ENCODE measurements around the gene USP49.
A peak's percentile ranks its signal among the peaks of the same experiment; 100 is the strongest.

USP49 gene

DNA sequence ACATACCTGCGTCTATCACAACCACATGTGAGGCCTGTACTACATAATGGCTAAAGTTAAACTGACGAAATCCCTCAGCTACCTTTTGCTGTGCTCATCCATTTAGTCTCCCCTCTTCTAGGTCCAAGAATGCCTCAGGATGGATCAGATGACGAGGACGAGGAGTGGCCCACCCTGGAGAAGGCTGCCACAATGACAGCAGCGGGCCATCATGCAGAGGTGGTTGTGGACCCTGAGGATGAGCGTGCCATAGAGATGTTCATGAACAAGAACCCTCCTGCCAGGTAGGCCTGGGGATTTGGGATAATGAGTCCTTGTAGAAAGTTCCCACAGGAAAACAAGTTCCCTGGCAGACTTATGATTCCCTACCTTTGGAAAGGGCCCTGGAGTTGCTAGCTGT is 32.1 kb upstream of the USP49 start:
- no peak for DNase-seq

DNA sequence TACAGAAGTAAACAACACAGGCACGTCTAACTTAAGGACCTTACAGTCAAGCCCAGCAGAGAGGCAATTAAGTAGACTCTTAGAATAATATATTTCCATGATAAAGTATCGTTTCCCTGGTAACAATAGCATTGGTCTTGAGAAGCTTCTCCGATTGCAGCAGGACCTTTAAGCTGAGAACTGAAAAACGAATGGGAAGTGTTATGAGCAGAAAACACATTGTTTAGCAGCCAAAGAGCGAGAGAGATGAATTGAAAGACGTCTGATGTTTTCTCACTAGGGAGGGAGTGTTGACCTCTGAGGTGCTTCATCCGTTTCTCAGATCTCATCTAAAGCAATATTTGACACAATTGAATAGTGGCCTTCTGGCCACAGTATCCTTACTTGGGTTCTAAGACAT is 27.0 kb upstream of the USP49 start:
- DNase-seq: peak in 1 of 6 experiments; percentile 43

GRCh38 chr6:41921712-41921998 is 26.5 kb upstream of the USP49 start:
- peak in 3 of 6 experiments; percentile 41 to 58 (median 56) for DNase-seq

GRCh38 chr6:41920921-41921711 is 25.9 kb upstream of the USP49 start, which contains the start of the genes BYSL and MED20:
BYSL (plus strand) TSS chr6:41921499; CDS start chr6:41921563, 64 bp downstream.
MED20 (minus strand) TSS chr6:41921139; CDS start chr6:41921018, 121 bp downstream.
- DNase-seq: peak; percentile 89 to 100 (median 96)

- DNase-seq: no peak
Measured at GRCh38 chr6:41917528-41917927, 22.4 kb upstream of the USP49 start.

- DNase-seq: no peak
Measured at GRCh38 chr6:41914869-41915530, 19.8 kb upstream of the USP49 start.

DNA sequence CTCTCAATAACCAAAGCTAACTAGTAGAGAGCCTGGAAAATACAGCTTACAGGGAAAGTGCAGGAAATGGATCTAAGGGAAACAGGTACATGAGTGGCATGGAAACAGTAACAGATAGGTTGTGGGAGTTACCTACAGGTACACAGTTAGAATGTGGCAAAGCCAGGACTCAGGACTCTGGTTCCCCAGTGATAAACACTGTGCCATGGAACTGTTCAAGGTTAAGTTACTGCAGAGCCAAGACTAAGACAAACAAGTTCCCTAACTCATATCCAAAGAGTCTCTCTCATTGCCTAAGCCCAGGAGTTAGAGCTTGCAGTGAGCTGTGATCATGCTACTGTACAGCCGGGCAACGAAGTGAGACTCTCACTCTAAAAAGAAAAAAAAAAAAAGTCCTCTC is 19.2 kb upstream of the USP49 start:
- DNase-seq: no peak

DNA sequence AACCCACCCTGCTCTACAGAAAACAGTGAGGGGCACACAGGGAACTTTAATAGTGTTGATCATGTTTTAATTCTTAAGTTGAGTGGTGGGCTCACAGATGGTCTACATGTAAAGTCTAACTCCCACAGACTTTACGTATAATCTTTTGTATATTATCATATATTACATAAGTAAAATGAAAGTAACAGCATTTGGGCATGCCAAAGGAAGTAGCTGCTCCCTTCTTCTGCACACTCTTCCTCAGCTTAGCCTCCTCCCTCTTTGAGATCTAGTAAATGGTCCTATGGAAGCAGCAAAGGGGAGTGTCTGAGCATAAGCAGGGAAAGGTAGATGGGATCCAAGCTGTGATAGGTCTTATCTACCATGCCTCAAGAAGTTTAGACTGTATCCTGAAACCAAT is 14.6 kb upstream of the USP49 start:
- DNase-seq: no peak

GRCh38 chr6:41901882-41902519 is 6.8 kb upstream of the USP49 start:
- peak; percentile 32 to 61 (median 44) for DNase-seq

- DNase-seq: no peak
Measured at GRCh38 chr6:41900861-41901260, 5.7 kb upstream of the USP49 start.

GRCh38 chr6:41896281-41896680 is 1.1 kb upstream of the USP49 start:
- no peak for DNase-seq

DNA sequence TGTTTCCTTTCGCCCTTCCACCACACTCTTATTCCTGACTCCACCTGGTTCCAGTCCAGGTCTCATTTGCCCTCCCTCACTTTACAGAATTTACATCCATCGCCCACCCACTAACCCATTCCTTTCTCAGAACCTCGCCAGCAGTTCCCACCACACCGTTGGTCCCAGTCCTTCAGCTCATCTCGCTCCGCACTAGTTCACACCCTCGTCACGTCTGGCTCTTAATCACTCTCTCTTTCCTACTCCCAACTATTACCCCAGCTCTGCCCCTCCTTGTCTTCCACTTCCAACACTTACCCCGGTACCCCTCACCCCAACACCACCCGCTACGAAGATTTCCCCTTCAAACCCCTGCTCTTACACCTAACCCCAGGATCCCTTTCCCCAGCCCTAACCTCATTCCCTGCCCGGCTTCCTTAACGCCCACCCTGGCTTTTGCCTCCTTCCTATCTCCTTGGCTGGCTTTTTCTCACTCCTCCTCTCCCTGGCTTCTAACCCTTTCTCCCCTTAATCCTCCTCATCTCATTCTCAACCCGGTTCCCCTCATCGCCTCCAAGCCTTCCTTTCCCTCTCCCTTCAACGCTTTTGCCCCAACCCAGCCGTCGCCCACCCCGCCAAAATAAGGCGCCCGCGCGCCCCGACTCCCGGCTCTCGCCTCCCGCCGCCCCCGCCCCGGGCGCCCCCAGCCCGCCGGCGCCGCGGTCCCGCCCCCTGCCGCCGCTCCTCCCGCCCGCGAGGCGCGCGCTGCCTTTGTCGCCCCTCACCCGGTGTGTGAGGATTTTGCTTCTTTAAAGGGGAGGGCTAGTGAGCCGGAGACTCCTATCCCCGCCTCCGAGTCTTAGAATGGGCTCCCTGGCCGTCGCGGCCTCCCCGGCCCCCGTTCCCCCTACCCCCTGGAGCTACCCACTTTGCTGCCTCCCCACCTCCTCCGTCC is 542 bp downstream of the USP49 start:
- DNase-seq: peak in 1 of 6 experiments; percentile 18

GRCh38 chr6:41892921-41893564 is 2.1 kb downstream of the USP49 start:
- no peak for DNase-seq

DNA sequence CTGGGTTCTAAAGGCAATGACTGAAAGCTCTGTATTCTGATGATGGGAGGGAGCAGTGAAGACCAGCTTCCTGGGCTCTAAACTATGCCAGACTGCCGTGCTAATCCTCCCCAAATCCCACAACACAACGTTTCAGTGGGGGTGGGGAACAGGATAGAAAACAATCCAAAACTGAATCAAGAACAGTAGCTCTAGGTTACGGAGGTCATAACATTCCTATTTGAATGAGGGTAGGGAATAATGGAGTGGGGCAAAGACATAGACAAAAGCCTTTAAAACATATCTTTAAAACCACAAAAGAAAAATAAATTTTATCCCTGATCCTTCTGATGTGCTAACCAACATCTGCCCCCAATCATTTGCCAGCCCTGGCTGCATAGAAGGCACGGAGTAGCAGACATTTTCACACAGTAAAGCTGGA is 7.8 kb downstream of the USP49 start:
- DNase-seq: no peak

DNA sequence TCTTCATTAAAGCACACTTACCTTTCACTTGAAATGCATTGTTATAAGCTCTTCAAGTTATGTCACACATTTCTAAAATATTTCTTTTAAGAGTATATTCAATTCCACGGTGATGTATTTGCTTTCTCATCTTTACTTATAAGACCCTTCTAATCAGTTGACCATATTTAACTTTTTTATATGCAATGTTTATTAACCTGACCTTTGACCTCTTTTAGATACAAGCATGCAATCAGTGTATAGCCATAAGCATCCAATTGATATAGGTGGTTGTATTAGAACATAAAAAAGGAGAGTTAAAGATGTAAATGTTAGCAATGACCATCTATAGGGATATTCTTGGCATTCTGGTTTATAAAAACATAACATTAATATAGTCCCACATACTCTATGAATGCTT is 9.2 kb downstream of the USP49 start:
- DNase-seq: no peak

- no peak for DNase-seq
Measured at GRCh38 chr6:41884957-41885356, 10.2 kb downstream of the USP49 start.

GRCh38 chr6:41881506-41881905 is 13.7 kb downstream of the USP49 start:
- DNase-seq: no peak

DNA sequence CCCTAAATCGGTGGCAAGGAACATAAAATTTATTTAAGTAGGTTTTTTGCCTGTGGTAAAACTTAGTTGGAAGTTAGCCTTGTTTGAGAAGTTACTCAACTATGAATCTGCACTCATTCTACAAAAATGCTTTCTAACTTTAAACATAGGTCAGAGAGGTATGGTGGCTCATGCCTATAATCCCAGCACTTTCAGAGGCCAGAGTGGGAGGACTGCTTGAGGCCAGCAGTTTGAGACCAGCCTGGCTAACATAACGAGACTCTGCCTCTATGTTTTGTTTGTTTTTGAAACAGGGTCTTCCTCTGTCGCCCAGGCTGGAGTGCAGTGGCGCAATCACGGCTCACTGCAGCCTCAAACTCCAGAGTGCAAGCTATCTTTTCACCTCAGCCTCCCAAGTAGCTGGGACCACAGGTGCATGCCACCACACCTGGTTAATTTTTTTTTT is 16.2 kb downstream of the USP49 start:
- no peak for DNase-seq

GRCh38 chr6:41878246-41878645 is 16.9 kb downstream of the USP49 start:
- no peak for DNase-seq

DNA sequence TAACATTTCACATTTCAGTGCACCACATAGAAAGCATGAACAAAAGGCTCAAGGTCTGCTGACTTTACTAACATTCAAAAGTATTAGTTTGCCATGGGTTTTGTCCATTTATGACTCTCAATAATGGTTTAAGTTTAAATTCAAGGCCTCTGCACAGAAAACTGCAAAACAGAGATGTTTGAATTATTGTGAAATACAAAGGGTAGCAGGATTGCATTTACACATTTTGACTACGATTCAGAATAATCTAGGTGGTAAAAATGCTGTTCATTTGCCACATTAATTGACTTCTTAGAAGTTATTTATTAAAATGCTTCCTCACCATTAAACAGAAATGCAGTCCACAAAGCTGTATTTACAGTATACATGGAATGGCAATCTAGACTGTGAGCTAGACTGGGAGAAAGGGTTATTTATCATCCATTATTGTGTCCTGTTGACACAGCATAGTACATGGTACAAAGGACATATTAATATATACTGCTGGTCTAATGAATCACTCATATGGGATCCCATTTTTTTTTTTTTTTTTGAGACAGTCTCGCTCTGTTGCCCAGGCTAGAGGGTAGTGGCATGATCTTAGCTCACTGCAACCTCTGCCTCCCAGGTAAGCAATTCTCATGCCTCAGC is 18.0 kb downstream of the USP49 start:
- DNase-seq: no peak

- DNase-seq: no peak
Measured at GRCh38 chr6:41874741-41875140, 20.4 kb downstream of the USP49 start.

- DNase-seq: no peak
Measured at GRCh38 chr6:41872147-41872546, 23.0 kb downstream of the USP49 start.

Data from stimulated activated naive CD4-positive, alpha-beta T cell (primary cell).